Caco-2 (cell line): ENCODE measurements around the gene MAML1. TPM values are rescaled to one million over a fixed set of nuclear protein-coding genes. Genes with fewer than 3 reads are reported as not detected.

Experiments
- BruUV-seq: library from RNA; stranded (reverse); fragments of 400-500 nt; replicated peaks from 2 replicates; lab custom pipeline; 2021; lab: Mats Ljungman, UMichigan
- CTCF ChIA-PET: fragments of 300-600 bp; sonication (Branson Sonifier 250); formaldehyde crosslinking; loops from one replicate; lab custom pipeline; 2022; ENCODE audit warnings: antibody characterized with exemption; lab: Charles Lee
- POLR2A ChIA-PET: fragments of 300-600 bp; sonication (Branson Sonifier 250); formaldehyde crosslinking; loops from one replicate; lab custom pipeline; 2022; ENCODE audit warnings: antibody characterized with exemption; lab: Charles Lee
- DNase-seq, 2 experiments: peaks; one replicate each; pipeline versions ENCODE4 v3.0.0 to v3.0.0-alpha.2; 2020 to 2022
- H3K27me3 ChIP-seq: replicated peaks from 2 replicates; pipeline ENCODE4 v1.6.0; 2011; ENCODE audit warnings: low read length; ENCODE audit not compliant: control insufficient read depth, insufficient read depth
- H3K36me3 ChIP-seq: 2 replicates; pipeline ENCODE4 v1.5.1; 2011; ENCODE audit warnings: low read length; ENCODE audit not compliant: control insufficient read depth, insufficient read depth
- H3K4me1 ChIP-seq: fragments of 250-450 bp; sonication (Bioruptor Pico); 2 replicates; pipeline ENCODE4 v1.5.1; 2020; ENCODE audit warnings: mild to moderate bottlenecking
- H3K4me3 ChIP-seq: 2 replicates; pipeline ENCODE4 v1.5.1; 2011; ENCODE audit warnings: low read depth, mild to moderate bottlenecking, control low read depth, low read length
- H3K9me3 ChIP-seq: fragments of 250-450 bp; sonication (Bioruptor Pico); 2 replicates; pipeline ENCODE4 v1.5.1; 2020; ENCODE audit warnings: mild to moderate bottlenecking, moderate library complexity
- H3K27ac Mint-ChIP-seq: one replicate; pipeline ENCODE4 v1.8.0; 2022; ENCODE audit warnings: mixed read lengths; ENCODE audit not compliant: unreplicated experiment
- H3K27me3 Mint-ChIP-seq: one replicate; pipeline ENCODE4 v1.8.0; 2022; ENCODE audit warnings: mixed read lengths; ENCODE audit not compliant: insufficient read depth, unreplicated experiment
- H3K36me3 Mint-ChIP-seq: one replicate; pipeline ENCODE4 v1.8.0; 2022; ENCODE audit warnings: mild to moderate bottlenecking, mixed read lengths; ENCODE audit not compliant: insufficient read depth, unreplicated experiment
- H3K4me1 Mint-ChIP-seq: one replicate; pipeline ENCODE4 v1.8.0; 2022; ENCODE audit warnings: low read depth, mixed read lengths; ENCODE audit not compliant: unreplicated experiment
- H3K4me3 Mint-ChIP-seq: one replicate; pipeline ENCODE4 v1.8.0; 2022; ENCODE audit warnings: mild to moderate bottlenecking, moderate library complexity, mixed read lengths; ENCODE audit not compliant: unreplicated experiment
- H3K9me3 Mint-ChIP-seq: one replicate; pipeline ENCODE4 v1.8.0; 2022; ENCODE audit warnings: mixed read lengths; ENCODE audit not compliant: unreplicated experiment
- intact Hi-C: fragments of 100-400 bp; cut with micrococcal nuclease; formaldehyde crosslinking; loops from one replicate; pipeline ENCODE4 v1.10.0; 2022; ENCODE audit not compliant: unreplicated experiment
- total RNA-seq: library from RNA; stranded (reverse); gene quantifications from 2 replicates; pipeline ENCODE4 v1.2.3, GENCODE V29; 2022
- TF ChIP-seq, protein P1 (sequence below), 2 experiments: fragments of 200-600 bp in 1 of 2; IDR thresholded peaks; 1 replicate in 1 of 2; 2 replicates in 1 of 2; pipeline versions ENCODE4 v1.5.1 to v1.8.0; 2011 to 2022; ENCODE audit warnings: antibody characterized with exemption in 1 of 2, control low read depth in 1 of 2, inconsistent platforms in 1 of 2, low read depth in 1 of 2, low read length in 1 of 2, mild to moderate bottlenecking in 1 of 2, moderate library complexity in 1 of 2; ENCODE audit not compliant: insufficient read depth in 1 of 2, severe bottlenecking in 1 of 2, unreplicated experiment in 1 of 2

MAML1 gene
- total RNA-seq, 1 experiment from 2014 or later = 41.3 TPM

DNA sequence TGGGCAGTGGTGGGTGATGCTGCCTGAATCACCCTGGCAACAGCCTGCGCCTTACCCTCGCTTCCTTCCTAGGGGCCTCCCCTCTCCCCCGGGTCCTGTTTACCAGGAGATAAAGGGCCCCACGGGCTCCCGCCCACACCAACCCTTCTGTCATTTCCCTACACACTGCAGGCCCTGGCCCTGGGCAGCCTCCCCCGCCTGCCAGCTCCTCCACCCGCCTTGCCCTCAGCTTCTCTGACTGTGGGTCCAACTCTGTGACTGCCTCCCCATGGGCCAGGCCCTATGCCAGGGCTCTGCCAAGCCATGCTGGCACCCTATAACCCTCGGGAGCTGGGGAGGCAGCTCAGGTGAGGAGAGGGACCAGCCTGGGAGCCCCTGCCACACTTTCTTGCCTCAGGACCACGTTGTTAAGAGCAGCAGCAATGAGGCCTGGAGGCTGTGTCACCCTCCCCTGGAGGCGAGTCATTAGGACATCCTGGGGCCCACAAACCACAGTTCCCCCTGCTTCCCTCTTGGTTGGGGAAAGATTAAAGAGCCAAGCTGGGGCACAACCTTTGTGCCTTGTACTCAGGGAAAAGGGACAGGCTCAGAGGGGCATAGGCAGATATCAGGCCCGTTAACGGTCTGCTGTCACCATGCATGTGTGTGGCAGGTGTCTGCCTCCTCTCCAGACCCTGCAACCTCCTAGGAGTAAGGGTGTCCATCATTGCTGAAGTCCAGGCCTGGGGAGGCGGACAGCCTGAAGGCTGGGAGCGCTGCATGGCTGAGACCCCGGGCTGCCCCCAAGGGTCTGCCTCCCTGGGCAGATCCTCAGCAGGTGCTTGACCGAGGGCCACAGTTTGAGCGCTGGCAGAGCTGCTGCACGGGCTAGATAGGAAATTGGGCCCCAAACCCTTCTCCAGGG, 71.3 kb downstream of the MAML1 start:
- H3K36me3 Mint-ChIP-seq = peaks cover 69% of the 10 kb centered on the region
- DNase-seq = no peak

DNA sequence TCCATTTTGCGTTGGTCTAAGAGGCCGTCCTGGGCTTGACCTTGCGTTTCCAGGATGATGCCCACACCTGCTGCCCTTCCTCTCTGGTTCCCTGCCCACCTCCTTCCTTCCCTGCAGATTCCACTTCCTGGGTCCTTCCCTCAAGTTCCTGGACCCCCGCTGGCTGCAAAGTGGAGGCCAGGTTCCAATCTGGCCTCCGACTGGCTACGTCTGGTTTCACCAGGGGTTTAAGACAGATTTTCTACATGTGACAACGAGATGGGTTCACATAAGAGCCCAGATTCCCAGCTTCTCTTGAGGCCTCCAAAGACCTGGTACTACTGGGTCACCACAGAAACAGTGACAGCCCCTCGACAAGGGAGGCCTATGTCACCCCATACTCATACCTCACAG, 71.9 kb downstream of the MAML1 start:
- peaks cover 5% of the 10 kb centered on the region for H3K36me3 ChIP-seq
- peak overlapping the region; percentile 97 for H3K4me3 ChIP-seq
- DNase-seq = no peak
- H3K27ac Mint-ChIP-seq = peak overlapping the region; percentile 81
- no peaks in the 10 kb centered on the region for H3K9me3 Mint-ChIP-seq
- no peaks in the 10 kb centered on the region for H3K27me3 ChIP-seq
- CTCF ChIA-PET = no interaction called here
- peaks cover 13% of the 10 kb centered on the region for H3K4me1 Mint-ChIP-seq
- TF ChIP-seq, protein P1, sequence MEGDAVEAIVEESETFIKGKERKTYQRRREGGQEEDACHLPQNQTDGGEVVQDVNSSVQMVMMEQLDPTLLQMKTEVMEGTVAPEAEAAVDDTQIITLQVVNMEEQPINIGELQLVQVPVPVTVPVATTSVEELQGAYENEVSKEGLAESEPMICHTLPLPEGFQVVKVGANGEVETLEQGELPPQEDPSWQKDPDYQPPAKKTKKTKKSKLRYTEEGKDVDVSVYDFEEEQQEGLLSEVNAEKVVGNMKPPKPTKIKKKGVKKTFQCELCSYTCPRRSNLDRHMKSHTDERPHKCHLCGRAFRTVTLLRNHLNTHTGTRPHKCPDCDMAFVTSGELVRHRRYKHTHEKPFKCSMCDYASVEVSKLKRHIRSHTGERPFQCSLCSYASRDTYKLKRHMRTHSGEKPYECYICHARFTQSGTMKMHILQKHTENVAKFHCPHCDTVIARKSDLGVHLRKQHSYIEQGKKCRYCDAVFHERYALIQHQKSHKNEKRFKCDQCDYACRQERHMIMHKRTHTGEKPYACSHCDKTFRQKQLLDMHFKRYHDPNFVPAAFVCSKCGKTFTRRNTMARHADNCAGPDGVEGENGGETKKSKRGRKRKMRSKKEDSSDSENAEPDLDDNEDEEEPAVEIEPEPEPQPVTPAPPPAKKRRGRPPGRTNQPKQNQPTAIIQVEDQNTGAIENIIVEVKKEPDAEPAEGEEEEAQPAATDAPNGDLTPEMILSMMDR (IDR thresholded peaks at IDR 0.05; ENCODE audit: insufficient read depth in 1 of 2, low read depth in 1 of 2, low read length in 1 of 2, severe bottlenecking in 1 of 2, unreplicated experiment in 1 of 2) = no peak
- H3K4me3 Mint-ChIP-seq = peak overlapping the region; percentile 72
- peaks cover 18% of the 10 kb centered on the region for H3K4me1 ChIP-seq
- intact Hi-C loops = no loop called here
- POLR2A ChIA-PET = no interaction called here
- peaks cover 64% of the 10 kb centered on the region for H3K36me3 Mint-ChIP-seq
- no peaks in the 10 kb centered on the region for H3K9me3 ChIP-seq
- no TSS peak for BruUV-seq
- H3K27me3 Mint-ChIP-seq = no peaks in the 10 kb centered on the region

More for the DNA sequence above, 71.3 kb downstream of the MAML1 start:
- Mint-ChIP-seq H3K4me1 (peaks cover 13% of the 10 kb centered on the region), H3K27me3 (no peaks in the 10 kb centered on the region), H3K27ac (peak overlapping the region; percentile 81), H3K9me3 (no peaks in the 10 kb centered on the region), H3K4me3 (peak overlapping the region; percentile 37)
- Histone ChIP-seq H3K9me3 (no peaks in the 10 kb centered on the region), H3K27me3 (no peaks in the 10 kb centered on the region), H3K4me1 (peaks cover 18% of the 10 kb centered on the region), H3K4me3 (no peak overlapping the region), H3K36me3 (peaks cover 9% of the 10 kb centered on the region)
- intact Hi-C loops = no loop called here
- ChIA-PET CTCF (no interaction called here), POLR2A (no interaction called here)
- TF ChIP-seq, protein P1 (IDR thresholded peaks at IDR 0.05; ENCODE audit: insufficient read depth in 1 of 2, low read depth in 1 of 2, low read length in 1 of 2, severe bottlenecking in 1 of 2, unreplicated experiment in 1 of 2) = no peak
- BruUV-seq = no TSS peak

DNA sequence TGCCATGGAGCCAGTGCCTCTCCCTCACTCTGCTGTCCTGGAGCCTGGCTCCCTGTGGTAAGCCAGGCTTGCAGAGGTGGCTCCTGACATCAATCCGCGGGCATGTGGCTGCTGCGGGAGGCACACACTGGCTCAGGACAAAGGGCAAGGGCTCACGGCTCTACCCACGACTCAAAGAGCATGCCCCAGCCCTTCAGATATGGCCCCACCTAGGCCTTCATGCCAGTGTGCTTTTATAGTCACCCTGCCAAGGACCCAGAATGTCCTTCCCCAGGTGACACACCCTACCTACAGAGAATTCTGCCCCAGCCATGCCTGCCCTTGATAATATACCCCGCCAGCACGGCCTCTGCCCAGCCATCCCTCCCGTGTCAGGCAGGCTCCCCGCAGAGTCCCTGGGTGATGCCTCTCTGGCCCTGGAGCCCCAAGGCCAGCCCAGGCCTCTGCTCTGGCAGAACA, 72.5 kb downstream of the MAML1 start:
- Mint-ChIP-seq H3K36me3 (peaks cover 61% of the 10 kb centered on the region), H3K4me1 (peaks cover 13% of the 10 kb centered on the region), H3K27ac (peak overlapping the region; percentile 81), H3K4me3 (peak overlapping the region; percentile 72), H3K27me3 (no peaks in the 10 kb centered on the region), H3K9me3 (no peaks in the 10 kb centered on the region)
- no peak for DNase-seq
- H3K9me3 ChIP-seq = no peaks in the 10 kb centered on the region
- BruUV-seq = TSS peak; percentile 33
- H3K27me3 ChIP-seq = no peaks in the 10 kb centered on the region
- H3K4me3 ChIP-seq = peak overlapping the region; percentile 97
- CTCF ChIA-PET = interaction anchor here (0.8 to 1.1 kb wide), 3 partner anchors 14 to 50 kb away, joined by 3 read pairs; no protein-coding TSS in a partner anchor
- TF ChIP-seq, protein P1 (IDR thresholded peaks at IDR 0.05; ENCODE audit: insufficient read depth in 1 of 2, low read depth in 1 of 2, low read length in 1 of 2, severe bottlenecking in 1 of 2, unreplicated experiment in 1 of 2) = no peak
- peaks cover 18% of the 10 kb centered on the region for H3K4me1 ChIP-seq
- POLR2A ChIA-PET = no interaction called here
- intact Hi-C loops = no loop called here
- H3K36me3 ChIP-seq = peaks cover 3% of the 10 kb centered on the region
